ENCODE data around the gene EYS.

DNA sequence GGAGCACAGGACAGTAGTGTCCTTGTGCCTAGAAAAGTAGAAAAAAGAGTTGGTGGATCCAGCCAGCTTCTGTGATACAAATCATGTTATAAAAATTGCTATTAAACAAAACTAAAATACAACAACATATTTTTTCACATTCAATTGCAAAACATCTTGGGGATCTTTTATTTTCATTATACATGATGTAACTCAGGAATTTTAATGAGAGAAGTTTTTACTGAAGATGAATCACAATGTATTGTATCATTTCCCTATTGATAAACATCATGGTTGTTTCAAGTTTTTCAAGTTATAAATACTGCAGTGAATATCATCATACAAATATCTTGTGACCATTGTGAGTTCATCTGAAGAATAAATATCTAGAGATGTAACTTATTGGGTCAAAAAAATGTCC lies 1463.4 kb downstream of the EYS start:
- TF ChIP-seq ZNF565 (CRISPR knock-in tag; conservative IDR thresholded peaks at IDR 0.05; ENCODE audit: low read depth) (no peak), ZFP30 (CRISPR knock-in tag; IDR thresholded peaks at IDR 0.05) (no peak), ZFP3 (CRISPR knock-in tag; IDR thresholded peaks at IDR 0.05) (no peak), ESRRG (CRISPR knock-in tag; IDR thresholded peaks at IDR 0.05) (no peak), RARB (CRISPR knock-in tag; IDR thresholded peaks at IDR 0.05) (no peak), ARNTL (CRISPR knock-in tag; IDR thresholded peaks at IDR 0.05; ENCODE audit: borderline replicate concordance, low read depth) (no peak), SNAI2 (CRISPR knock-in tag; IDR thresholded peaks at IDR 0.05) (no peak), GLIS3 (CRISPR knock-in tag; IDR thresholded peaks at IDR 0.05) (no peak), CSDC2 (CRISPR knock-in tag; IDR thresholded peaks at IDR 0.05) (no peak)
- TF ChIP-seq, protein P1, sequence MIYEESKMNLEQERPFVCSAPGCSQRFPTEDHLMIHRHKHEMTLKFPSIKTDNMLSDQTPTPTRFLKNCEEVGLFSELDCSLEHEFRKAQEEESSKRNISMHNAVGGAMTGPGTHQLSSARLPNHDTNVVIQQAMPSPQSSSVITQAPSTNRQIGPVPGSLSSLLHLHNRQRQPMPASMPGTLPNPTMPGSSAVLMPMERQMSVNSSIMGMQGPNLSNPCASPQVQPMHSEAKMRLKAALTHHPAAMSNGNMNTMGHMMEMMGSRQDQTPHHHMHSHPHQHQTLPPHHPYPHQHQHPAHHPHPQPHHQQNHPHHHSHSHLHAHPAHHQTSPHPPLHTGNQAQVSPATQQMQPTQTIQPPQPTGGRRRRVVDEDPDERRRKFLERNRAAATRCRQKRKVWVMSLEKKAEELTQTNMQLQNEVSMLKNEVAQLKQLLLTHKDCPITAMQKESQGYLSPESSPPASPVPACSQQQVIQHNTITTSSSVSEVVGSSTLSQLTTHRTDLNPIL (CRISPR knock-in tag; IDR thresholded peaks at IDR 0.05; ENCODE audit: low read depth) = no peak
- TF ChIP-seq, protein P2, sequence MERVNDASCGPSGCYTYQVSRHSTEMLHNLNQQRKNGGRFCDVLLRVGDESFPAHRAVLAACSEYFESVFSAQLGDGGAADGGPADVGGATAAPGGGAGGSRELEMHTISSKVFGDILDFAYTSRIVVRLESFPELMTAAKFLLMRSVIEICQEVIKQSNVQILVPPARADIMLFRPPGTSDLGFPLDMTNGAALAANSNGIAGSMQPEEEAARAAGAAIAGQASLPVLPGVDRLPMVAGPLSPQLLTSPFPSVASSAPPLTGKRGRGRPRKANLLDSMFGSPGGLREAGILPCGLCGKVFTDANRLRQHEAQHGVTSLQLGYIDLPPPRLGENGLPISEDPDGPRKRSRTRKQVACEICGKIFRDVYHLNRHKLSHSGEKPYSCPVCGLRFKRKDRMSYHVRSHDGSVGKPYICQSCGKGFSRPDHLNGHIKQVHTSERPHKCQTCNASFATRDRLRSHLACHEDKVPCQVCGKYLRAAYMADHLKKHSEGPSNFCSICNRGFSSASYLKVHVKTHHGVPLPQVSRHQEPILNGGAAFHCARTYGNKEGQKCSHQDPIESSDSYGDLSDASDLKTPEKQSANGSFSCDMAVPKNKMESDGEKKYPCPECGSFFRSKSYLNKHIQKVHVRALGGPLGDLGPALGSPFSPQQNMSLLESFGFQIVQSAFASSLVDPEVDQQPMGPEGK (CRISPR knock-in tag; IDR thresholded peaks at IDR 0.05; ENCODE audit: borderline replicate concordance) = no peak
- TF ChIP-seq, protein P3, sequence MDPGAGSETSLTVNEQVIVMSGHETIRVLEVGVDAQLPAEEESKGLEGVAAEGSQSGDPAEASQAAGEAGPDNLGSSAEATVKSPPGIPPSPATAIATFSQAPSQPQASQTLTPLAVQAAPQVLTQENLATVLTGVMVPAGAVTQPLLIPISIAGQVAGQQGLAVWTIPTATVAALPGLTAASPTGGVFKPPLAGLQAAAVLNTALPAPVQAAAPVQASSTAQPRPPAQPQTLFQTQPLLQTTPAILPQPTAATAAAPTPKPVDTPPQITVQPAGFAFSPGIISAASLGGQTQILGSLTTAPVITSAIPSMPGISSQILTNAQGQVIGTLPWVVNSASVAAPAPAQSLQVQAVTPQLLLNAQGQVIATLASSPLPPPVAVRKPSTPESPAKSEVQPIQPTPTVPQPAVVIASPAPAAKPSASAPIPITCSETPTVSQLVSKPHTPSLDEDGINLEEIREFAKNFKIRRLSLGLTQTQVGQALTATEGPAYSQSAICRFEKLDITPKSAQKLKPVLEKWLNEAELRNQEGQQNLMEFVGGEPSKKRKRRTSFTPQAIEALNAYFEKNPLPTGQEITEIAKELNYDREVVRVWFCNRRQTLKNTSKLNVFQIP (CRISPR knock-in tag; IDR thresholded peaks at IDR 0.05; ENCODE audit: borderline replicate concordance, low read depth) = no peak

Measured in SK-N-SH treated with all-trans-retinoic acid at 6 μM for 48 hours (cell line).